H1 (cell line): ENCODE results near the gene MFGE8. TPM values are rescaled to one million over a fixed set of nuclear protein-coding genes. Genes with fewer than 3 reads are reported as not detected.

Experiments
- CTCF ChIA-PET: fragments of 300-600 bp; sonication (Branson Sonifier 250); formaldehyde crosslinking; loops from one replicate; lab custom pipeline; 2021; ENCODE audit not compliant: partially characterized antibody; lab: Charles Lee
- POLR2A ChIA-PET: fragments of 300-600 bp; sonication (Branson Sonifier 250); formaldehyde crosslinking; loops from one replicate; lab custom pipeline; 2021; ENCODE audit warnings: inconsistent platforms; ENCODE audit not compliant: partially characterized antibody; lab: Charles Lee
- DNase-seq, 2 experiments: peaks; one replicate each; pipeline versions ENCODE4 v3.0.0 to v3.0.0-alpha.2; 2010 to 2022; ENCODE audit warnings: low spot score in 2 of 2, low read depth in 1 of 2, mixed read lengths in 1 of 2
- FAIRE-seq: peaks from 2 replicates; lab custom pipeline; 2011; peaks lifted over from hg19 to GRCh38; lab: Jason Lieb, UNC
- H2AFZ ChIP-seq: 2 replicates; pipeline ENCODE4 v1.8.1; 2012; ENCODE audit warnings: low read length, inconsistent platforms
- H2AK5ac ChIP-seq: 2 replicates; pipeline ENCODE4 v1.6.1; 2013; ENCODE audit warnings: low read depth, low read length
- H2BK120ac ChIP-seq: replicated peaks from 2 replicates; pipeline ENCODE3; 2013; ENCODE audit warnings: low read depth, low read length, inconsistent platforms
- H2BK12ac ChIP-seq: 2 replicates; pipeline ENCODE4 v1.6.1; 2013; ENCODE audit warnings: low read depth, low read length
- H2BK15ac ChIP-seq: 2 replicates; pipeline ENCODE4 v1.6.1; 2013; ENCODE audit warnings: low read length
- H2BK20ac ChIP-seq: 2 replicates; pipeline ENCODE4 v1.6.1; 2013; ENCODE audit warnings: low read length
- H2BK5ac ChIP-seq: 2 replicates; pipeline ENCODE4 v1.6.1; 2013; ENCODE audit warnings: low read depth, low read length
- H3K14ac ChIP-seq: 2 replicates; pipeline ENCODE4 v1.6.1; 2013; ENCODE audit warnings: inconsistent platforms; ENCODE audit not compliant: insufficient read length
- H3K18ac ChIP-seq: 2 replicates; pipeline ENCODE4 v1.6.1; 2013; ENCODE audit warnings: low read length; ENCODE audit errors: extremely low read depth
- H3K23ac ChIP-seq: 2 replicates; pipeline ENCODE4 v1.6.1; 2013; ENCODE audit warnings: inconsistent platforms; ENCODE audit not compliant: insufficient read length
- H3K23me2 ChIP-seq: 2 replicates; pipeline ENCODE4 v1.6.1; 2013; ENCODE audit warnings: low read depth, low read length
- H3K27ac ChIP-seq: 2 replicates; pipeline ENCODE4 v1.6.1; 2011; ENCODE audit warnings: low read depth, low read length, inconsistent platforms
- H3K27me3 ChIP-seq, 4 experiments: replicated peaks in 1 of 4; 1 replicate in 1 of 4; 2 replicates in 3 of 4; pipeline versions ENCODE4 v1.6.1 to v1.8.1; 2011 to 2013; ENCODE audit warnings: low read length in 3 of 4, mild to moderate bottlenecking in 3 of 4, inconsistent platforms in 2 of 4, mixed read lengths in 2 of 4, moderate library complexity in 1 of 4; ENCODE audit not compliant: control insufficient read depth in 3 of 4, insufficient read depth in 3 of 4; ENCODE audit errors: extremely low read depth in 1 of 4
- H3K36me3 ChIP-seq, 4 experiments: 2 replicates each; pipeline versions ENCODE4 v1.6.1 to v1.8.1; 2011 to 2013; ENCODE audit warnings: mild to moderate bottlenecking in 4 of 4, low read length in 3 of 4, moderate library complexity in 2 of 4, control low read depth in 1 of 4, inconsistent platforms in 1 of 4; ENCODE audit not compliant: insufficient read depth in 4 of 4, control insufficient read depth in 2 of 4
- H3K4ac ChIP-seq: replicated peaks from 2 replicates; pipeline ENCODE3; 2013; ENCODE audit warnings: low read length, low read depth, mixed read lengths, inconsistent platforms; ENCODE audit not compliant: insufficient read length
- H3K4me1 ChIP-seq, 4 experiments: replicated peaks in 1 of 4; 1 replicate in 1 of 4; 2 replicates in 3 of 4; pipeline versions ENCODE4 v1.6.1 to v1.8.1; 2011 to 2013; ENCODE audit warnings: low read length in 3 of 4, inconsistent platforms in 2 of 4, mixed read lengths in 1 of 4; ENCODE audit not compliant: insufficient read depth in 4 of 4, control insufficient read depth in 3 of 4
- H3K4me2 ChIP-seq, 2 experiments: 2 replicates each; pipeline versions ENCODE4 v1.6.1 to v1.8.1; 2011 to 2013; ENCODE audit warnings: low read depth in 2 of 2, low read length in 2 of 2, control low read depth in 1 of 2, inconsistent platforms in 1 of 2, mild to moderate bottlenecking in 1 of 2; ENCODE audit not compliant: insufficient read depth in 1 of 2
- H3K4me3 ChIP-seq, 4 experiments: fragments of 200-600, 300-600 bp in 1 of 4; sonication (generic), shearing (Covaris generic), sonication (Bioruptor Twin) in 1 of 4; 2 replicates each; pipeline versions ENCODE4 v1.5.1 to v1.8.1; 2011 to 2016; ENCODE audit warnings: low read length in 4 of 4, low read depth in 3 of 4, control low read depth in 2 of 4, inconsistent platforms in 2 of 4, mild to moderate bottlenecking in 2 of 4, mixed read lengths in 1 of 4, moderate library complexity in 1 of 4; ENCODE audit not compliant: insufficient read depth in 2 of 4; ENCODE audit errors: extremely low read depth in 1 of 4
- H3K56ac ChIP-seq: replicated peaks from 2 replicates; pipeline ENCODE3; 2013; ENCODE audit warnings: low read depth, mild to moderate bottlenecking, mixed read lengths, low read length, inconsistent platforms; ENCODE audit not compliant: insufficient read length
- H3K79me1 ChIP-seq: 2 replicates; pipeline ENCODE4 v1.6.1; 2013; ENCODE audit warnings: low read depth, low read length, control low read depth
- H3K79me2 ChIP-seq, 2 experiments: 2 replicates each; pipeline versions ENCODE4 v1.6.1 to v1.8.1; 2012 to 2013; ENCODE audit warnings: low read length in 2 of 2, mild to moderate bottlenecking in 2 of 2, inconsistent platforms in 1 of 2; ENCODE audit not compliant: insufficient read depth in 2 of 2, control insufficient read depth in 1 of 2
- H3K9ac ChIP-seq, 4 experiments: replicated peaks in 1 of 4; 1 replicate in 1 of 4; 2 replicates in 3 of 4; pipeline versions ENCODE4 v1.6.1 to v1.8.1; 2011 to 2013; ENCODE audit warnings: low read depth in 3 of 4, low read length in 3 of 4, control low read depth in 2 of 4, mild to moderate bottlenecking in 2 of 4, moderate library complexity in 2 of 4, inconsistent platforms in 1 of 4; ENCODE audit errors: extremely low read depth in 1 of 4
- H3K9me3 ChIP-seq, 2 experiments: 2 replicates each; pipeline versions ENCODE4 v1.6.1 to v1.8.1; 2012 to 2013; ENCODE audit warnings: mild to moderate bottlenecking in 2 of 2, moderate library complexity in 2 of 2, control low read depth in 1 of 2, inconsistent platforms in 1 of 2, low read depth in 1 of 2, low read length in 1 of 2, mixed read lengths in 1 of 2; ENCODE audit not compliant: insufficient read depth in 2 of 2
- H4K20me1 ChIP-seq, 2 experiments: replicated peaks in 1 of 2; 2 replicates each; pipeline versions ENCODE3 to v1.8.1; 2011 to 2013; ENCODE audit warnings: inconsistent platforms in 2 of 2, low read length in 2 of 2, mild to moderate bottlenecking in 1 of 2; ENCODE audit not compliant: insufficient read depth in 2 of 2, control insufficient read depth in 1 of 2
- H4K5ac ChIP-seq: 2 replicates; pipeline ENCODE4 v1.6.1; 2013; ENCODE audit warnings: low read length, low read depth, mixed read lengths, inconsistent platforms; ENCODE audit not compliant: insufficient read length
- H4K8ac ChIP-seq: 2 replicates; pipeline ENCODE4 v1.8.0; 2013; ENCODE audit warnings: mild to moderate bottlenecking, moderate library complexity, low read length, inconsistent platforms; ENCODE audit not compliant: insufficient read depth; ENCODE audit errors: extremely low read depth
- H4K91ac ChIP-seq: replicated peaks from 2 replicates; pipeline ENCODE3; 2013; ENCODE audit warnings: low read length, mixed read lengths, inconsistent platforms; ENCODE audit not compliant: insufficient read length
- FOSL1 ChIP-seq: IDR thresholded peaks from 2 replicates; pipeline ENCODE4 v1.6.1; 2011; ENCODE audit warnings: mild to moderate bottlenecking, low read depth, low read length, moderate library complexity; ENCODE audit not compliant: insufficient read depth
- YY1 ChIP-seq: IDR thresholded peaks from 2 replicates; pipeline ENCODE4 v1.6.1; 2011; ENCODE audit warnings: low read depth, mild to moderate bottlenecking, low read length
- WGBS, 2 experiments: shearing (Covaris generic) in 1 of 2; methylation state at CpG; one replicate each; pipeline versions ENCODE4 v1.1.6 to v1.1.7; 2013 to 2015; ENCODE audit warnings: low lambda C conversion rate in 2 of 2, mixed read lengths in 2 of 2, inconsistent platforms in 1 of 2, low coverage in 1 of 2, missing lambda C conversion rate in 1 of 2; ENCODE audit not compliant: insufficient replicate concordance in 2 of 2, insufficient coverage in 1 of 2, insufficient read length in 1 of 2; ENCODE audit errors: extremely low coverage in 1 of 2, missing lambda C conversion rate in 1 of 2; 5-methylcytosine and 5-hydroxymethylcytosine counted together
- polyA plus RNA-seq, 7 experiments: library from polyadenylated mRNA; depleted of rRNA in 3 of 7; stranded (reverse) in 5 of 7; unstranded in 2 of 7; fragments of >200 nt in 5 of 7; fragments of 200-250 nt in 2 of 7; gene quantifications; 1 replicate in 5 of 7; 2 replicates in 1 of 7; 4 replicates in 1 of 7; pipeline versions ENCODE4 v1.2.1 to v1.2.3, GENCODE V29; 2011 to 2013; ENCODE audit warnings: missing spikeins in 2 of 7, mixed read lengths in 2 of 7
- total RNA-seq: library from RNA; stranded (reverse); fragmentation: NEBNext Ultra II Directional; extraction: Animal tissue kit (Norgen Biotek cat#: 25700); gene quantifications from 2 replicates; pipeline ENCODE4 v1.2.1, GENCODE V29; 2021

MFGE8 gene
- total and polyA plus RNA-seq, 2 of the 8 experiments (the other 6 are each of a cell fraction or from before 2014, with no cell fraction given) = 1,237 to 2,117 TPM

GRCh38 chr15:88858934-88859333 lies 54.2 kb downstream of the MFGE8 start:
- 88% methylated on average over 11 of the region's 11 CpGs; no CpG with 5 or more reads in 1 of the 2 experiments for WGBS, 2 experiments
- H4K91ac ChIP-seq = no peak overlapping the region
- no peak overlapping the region for H2BK120ac ChIP-seq
- no peak overlapping the region for H3K9ac ChIP-seq
- no peaks in the 10 kb centered on the region for H4K20me1 ChIP-seq
- no peaks in the 10 kb centered on the region for H3K23me2 ChIP-seq
- no peak overlapping the region for H2BK5ac ChIP-seq
- no peak overlapping the region for H4K8ac ChIP-seq
- no peak overlapping the region for H3K27ac ChIP-seq
- no peak overlapping the region for H4K5ac ChIP-seq
- no peak overlapping the region for H3K56ac ChIP-seq
- H2BK15ac ChIP-seq = no peak overlapping the region
- DNase-seq (no peak), FAIRE-seq (no peak)
- H2AFZ ChIP-seq = no peak overlapping the region
- H3K18ac ChIP-seq = no peak overlapping the region
- no peak overlapping the region for H2AK5ac ChIP-seq
- H2BK20ac ChIP-seq = no peak overlapping the region
- H3K4me3 ChIP-seq = no peak overlapping the region
- H3K79me1 ChIP-seq = no peaks in the 10 kb centered on the region
- H3K79me2 ChIP-seq = no peaks in the 10 kb centered on the region
- H3K14ac ChIP-seq = no peak overlapping the region
- H3K27me3 ChIP-seq = no peaks in the 10 kb centered on the region
- H2BK12ac ChIP-seq = no peak overlapping the region
- H3K23ac ChIP-seq = no peak overlapping the region
- POLR2A ChIA-PET = interaction anchor here (0.7 kb wide), 1 partner anchor 39 kb away, joined by 3 read pairs; no protein-coding TSS in a partner anchor
- CTCF ChIA-PET = interaction anchor here (1.0 to 4.0 kb wide), 3 partner anchors 12 to 21 kb away, joined by 3 to 11 read pairs (median 4); no protein-coding TSS in a partner anchor
- no peak overlapping the region for H3K4ac ChIP-seq
- no peaks in the 10 kb centered on the region for H3K36me3 ChIP-seq
- no peak overlapping the region for H3K4me2 ChIP-seq
- no peaks in the 10 kb centered on the region for H3K4me1 ChIP-seq
- peaks cover 13 to 14% of the 10 kb centered on the region in 2 experiments for H3K9me3 ChIP-seq
- TF ChIP-seq FOSL1 (no peak), YY1 (no peak)
